ENCODE data around the gene PDE2A. TPM values are rescaled to one million over a fixed set of nuclear protein-coding genes. Genes with fewer than 3 reads are reported as not detected.

The PDE2A gene
- total and polyA plus RNA-seq, 2 experiments from 2014 or later, result 0.60 to 2.2 TPM

DNA sequence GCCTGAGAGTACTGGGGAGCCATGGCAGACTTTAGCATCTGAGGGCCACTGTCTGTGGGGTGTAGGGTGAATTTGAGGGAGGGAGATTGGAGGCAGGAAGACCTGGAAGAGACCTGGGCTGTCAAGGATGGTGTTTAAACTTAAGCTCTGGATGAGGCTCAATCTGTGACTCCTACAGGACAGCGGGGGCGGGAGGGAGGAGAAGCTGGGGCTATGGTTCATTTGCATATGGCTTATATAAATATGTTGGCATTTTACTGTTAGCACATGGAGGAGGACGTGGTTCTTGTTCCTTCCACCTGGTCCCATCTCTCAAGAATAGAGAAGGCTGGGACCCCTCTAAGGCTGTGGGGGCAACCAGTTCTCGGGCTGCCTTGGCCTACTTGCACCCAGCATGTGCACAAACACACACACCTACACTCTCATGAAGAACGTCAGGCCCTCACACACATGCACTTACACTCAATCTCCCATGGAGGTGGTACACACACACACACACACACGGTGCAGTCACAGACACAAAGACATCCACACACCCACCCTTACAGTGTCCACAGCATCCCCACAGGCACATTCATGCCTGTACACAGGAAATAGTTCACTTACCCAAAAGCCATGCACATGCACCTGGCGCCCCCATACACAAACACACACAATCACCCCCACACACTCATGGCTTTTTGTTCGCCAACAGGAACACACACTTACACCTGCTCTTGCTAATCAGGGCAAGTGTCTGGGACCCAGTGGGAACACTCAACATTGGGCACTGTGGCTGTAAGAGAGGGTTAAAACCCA, 81.3 kb downstream of the PDE2A start:
- 96% methylated on average over 8 of the region's 8 CpGs for WGBS (ENCODE audit: low lambda C conversion rate, missing lambda C conversion rate)
- Histone ChIP-seq H3K79me2 (no peaks in the 10 kb centered on the region), H3K9me3 (ENCODE audit: low read depth) (no peaks in the 10 kb centered on the region), H3K36me3 (replicated peaks; ENCODE audit: insufficient read depth, low read depth) (no peaks in the 10 kb centered on the region), H3K4me2 (no peak overlapping the region), H3K4me3 (no peak overlapping the region), H3K4me1 (ENCODE audit: insufficient read depth) (peaks cover 7% of the 10 kb centered on the region), H4K20me1 (ENCODE audit: insufficient read depth, poor library complexity, severe bottlenecking) (no peaks in the 10 kb centered on the region), H3K27ac (no peak overlapping the region), H2AFZ (no peak overlapping the region), H3K27me3 (peaks cover 72% of the 10 kb centered on the region), H3K9me2 (replicated peaks; ENCODE audit: insufficient read depth) (no peaks in the 10 kb centered on the region)
- TF ChIP-seq, protein P1, sequence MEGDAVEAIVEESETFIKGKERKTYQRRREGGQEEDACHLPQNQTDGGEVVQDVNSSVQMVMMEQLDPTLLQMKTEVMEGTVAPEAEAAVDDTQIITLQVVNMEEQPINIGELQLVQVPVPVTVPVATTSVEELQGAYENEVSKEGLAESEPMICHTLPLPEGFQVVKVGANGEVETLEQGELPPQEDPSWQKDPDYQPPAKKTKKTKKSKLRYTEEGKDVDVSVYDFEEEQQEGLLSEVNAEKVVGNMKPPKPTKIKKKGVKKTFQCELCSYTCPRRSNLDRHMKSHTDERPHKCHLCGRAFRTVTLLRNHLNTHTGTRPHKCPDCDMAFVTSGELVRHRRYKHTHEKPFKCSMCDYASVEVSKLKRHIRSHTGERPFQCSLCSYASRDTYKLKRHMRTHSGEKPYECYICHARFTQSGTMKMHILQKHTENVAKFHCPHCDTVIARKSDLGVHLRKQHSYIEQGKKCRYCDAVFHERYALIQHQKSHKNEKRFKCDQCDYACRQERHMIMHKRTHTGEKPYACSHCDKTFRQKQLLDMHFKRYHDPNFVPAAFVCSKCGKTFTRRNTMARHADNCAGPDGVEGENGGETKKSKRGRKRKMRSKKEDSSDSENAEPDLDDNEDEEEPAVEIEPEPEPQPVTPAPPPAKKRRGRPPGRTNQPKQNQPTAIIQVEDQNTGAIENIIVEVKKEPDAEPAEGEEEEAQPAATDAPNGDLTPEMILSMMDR (IDR thresholded peaks at IDR 0.05; ENCODE audit: poor library complexity), result no peak
- TF ChIP-seq EZH2 (IDR thresholded peaks at IDR 0.05; ENCODE audit: borderline replicate concordance) (no peak), EZH2phosphoT487 (IDR thresholded peaks at IDR 0.05; ENCODE audit: low read depth, severe bottlenecking, unreplicated experiment) (no peak)
- no peak for DNase-seq (ENCODE audit: low spot score)

DNA sequence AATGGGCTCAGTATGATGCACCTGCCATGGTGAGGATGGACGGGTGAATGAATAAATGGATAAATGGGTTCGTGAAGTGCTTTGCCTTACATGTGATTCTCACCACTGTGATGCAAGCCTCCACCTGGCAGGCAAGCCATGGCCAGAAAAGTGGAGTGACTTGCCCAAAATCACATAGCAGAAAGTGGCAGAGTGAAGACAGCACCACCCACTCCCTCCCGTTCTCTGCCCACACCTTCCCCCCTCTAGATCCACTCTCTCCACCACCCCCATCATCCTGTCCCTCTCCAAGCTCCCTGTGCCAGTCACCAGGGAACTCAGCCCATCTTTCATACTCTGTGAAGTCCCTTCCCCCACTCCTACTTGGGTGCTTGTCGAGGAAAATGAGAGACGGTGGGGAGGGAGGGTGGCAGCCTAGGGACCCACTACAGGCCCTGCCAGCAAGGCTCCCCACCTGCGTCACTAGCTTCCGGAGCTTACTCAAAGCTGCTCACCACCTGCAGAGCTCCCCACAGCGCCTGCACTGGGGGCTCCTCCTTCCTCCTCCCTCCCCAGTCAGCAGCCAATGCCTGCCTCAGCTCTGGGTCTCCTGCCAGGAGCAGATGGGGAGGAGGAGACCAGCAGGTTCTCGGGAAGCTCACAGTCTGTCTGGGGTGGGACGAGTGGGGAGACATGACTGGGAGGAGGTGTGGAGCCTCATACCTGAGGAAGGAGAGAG, 82.3 kb downstream of the PDE2A start:
- WGBS (ENCODE audit: low lambda C conversion rate, missing lambda C conversion rate), result 46% methylated on average over 10 of the region's 10 CpGs
- H3K4me3 ChIP-seq, result no peak overlapping the region
- no peaks in the 10 kb centered on the region for H3K9me3 ChIP-seq (ENCODE audit: low read depth)
- H3K4me2 ChIP-seq, result no peak overlapping the region
- peaks cover 7% of the 10 kb centered on the region for H3K4me1 ChIP-seq (ENCODE audit: insufficient read depth)
- no peak overlapping the region for H3K27ac ChIP-seq
- H3K9me2 ChIP-seq (replicated peaks; ENCODE audit: insufficient read depth), result no peaks in the 10 kb centered on the region
- TF ChIP-seq EZH2 (IDR thresholded peaks at IDR 0.05; ENCODE audit: borderline replicate concordance) (no peak), EZH2phosphoT487 (IDR thresholded peaks at IDR 0.05; ENCODE audit: low read depth, severe bottlenecking, unreplicated experiment) (no peak)
- TF ChIP-seq, protein P1 (IDR thresholded peaks at IDR 0.05; ENCODE audit: poor library complexity), result no peak
- H2AFZ ChIP-seq, result no peak overlapping the region
- H3K27me3 ChIP-seq, result peaks cover 75% of the 10 kb centered on the region
- H3K36me3 ChIP-seq (replicated peaks; ENCODE audit: insufficient read depth, low read depth), result no peaks in the 10 kb centered on the region
- no peaks in the 10 kb centered on the region for H4K20me1 ChIP-seq (ENCODE audit: insufficient read depth, poor library complexity, severe bottlenecking)
- H3K79me2 ChIP-seq, result no peaks in the 10 kb centered on the region
- no peak for DNase-seq (ENCODE audit: low spot score)

DNA sequence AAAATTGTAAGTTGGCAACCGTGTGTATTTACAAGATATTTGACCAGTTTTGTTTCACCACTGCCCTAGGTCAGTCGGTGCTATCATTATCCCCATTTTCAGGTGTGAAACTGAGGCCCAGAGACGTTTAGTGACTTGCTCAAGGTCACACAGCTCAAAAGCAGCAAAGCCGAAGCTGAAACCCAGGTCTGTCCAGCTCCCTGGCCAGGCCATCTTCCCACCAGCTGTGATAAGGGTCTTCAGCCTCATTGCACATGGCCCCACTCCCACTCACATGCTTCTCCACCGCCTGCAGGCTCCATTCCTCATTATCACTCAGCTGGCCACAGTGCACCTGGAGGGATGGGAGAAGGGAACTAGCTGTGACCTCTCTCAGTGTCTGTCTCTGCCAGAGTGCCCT, 83.2 kb downstream of the PDE2A start:
- Histone ChIP-seq H3K9me3 (ENCODE audit: low read depth) (no peaks in the 10 kb centered on the region), H3K4me1 (ENCODE audit: insufficient read depth) (peaks cover 7% of the 10 kb centered on the region), H3K4me3 (no peak overlapping the region), H3K27ac (no peak overlapping the region), H3K79me2 (no peaks in the 10 kb centered on the region), H3K36me3 (replicated peaks; ENCODE audit: insufficient read depth, low read depth) (no peaks in the 10 kb centered on the region), H3K9me2 (replicated peaks; ENCODE audit: insufficient read depth) (no peaks in the 10 kb centered on the region), H3K4me2 (no peak overlapping the region), H4K20me1 (ENCODE audit: insufficient read depth, poor library complexity, severe bottlenecking) (no peaks in the 10 kb centered on the region), H3K27me3 (peaks cover 75% of the 10 kb centered on the region), H2AFZ (no peak overlapping the region)
- DNase-seq (ENCODE audit: low spot score), result no peak
- no peak for TF ChIP-seq EZH2phosphoT487 (IDR thresholded peaks at IDR 0.05; ENCODE audit: low read depth, severe bottlenecking, unreplicated experiment)
- TF ChIP-seq EZH2 (IDR thresholded peaks at IDR 0.05; ENCODE audit: borderline replicate concordance), result no peak
- TF ChIP-seq, protein P1 (IDR thresholded peaks at IDR 0.05; ENCODE audit: poor library complexity), result no peak
- WGBS (ENCODE audit: low lambda C conversion rate, missing lambda C conversion rate), result 71% methylated on average over 5 of the region's 5 CpGs
